ENCODE data around the gene GOLIM4. TPM values are rescaled to one million over a fixed set of nuclear protein-coding genes. Genes with fewer than 3 reads are reported as not detected.

GOLIM4 gene
- total RNA-seq, 1 experiment from 2014 or later = 24.6 TPM

GRCh38 chr3:167998253-167998652 is 97.5 kb downstream of the GOLIM4 start:
- no peak overlapping the region for H3K56ac ChIP-seq (ENCODE audit: insufficient read length, low read depth, low read length)

More at GRCh38 chr3:167998253-167998652, 97.5 kb downstream of the GOLIM4 start:
- Histone ChIP-seq H3K4me2 (ENCODE audit: insufficient read depth, insufficient read length, low read length) (no peak overlapping the region), H2BK12ac (ENCODE audit: insufficient read length, low read depth, low read length) (no peak overlapping the region), H2BK5ac (ENCODE audit: insufficient read length, low read length) (no peak overlapping the region), H2BK15ac (ENCODE audit: low read depth, low read length) (no peak overlapping the region), H3K9ac (ENCODE audit: extremely low read depth, insufficient read length, low read length) (no peak overlapping the region), H2BK120ac (ENCODE audit: low read depth, low read length, poor library complexity, severe bottlenecking) (no peak overlapping the region), H3T11ph (ENCODE audit: low read length) (no peak overlapping the region), H2AFZ (ENCODE audit: low read length) (no peak overlapping the region), H4K8ac (replicated peaks; ENCODE audit: insufficient read length, low read depth, low read length) (no peak overlapping the region), H3K23ac (ENCODE audit: insufficient read length, low read depth, low read length) (no peak overlapping the region), H4K20me1 (ENCODE audit: control insufficient read depth, insufficient read depth, insufficient read length) (no peaks in the 10 kb centered on the region), H3K27me3 (ENCODE audit: insufficient read depth, low read length) (no peaks in the 10 kb centered on the region), H3K23me2 (ENCODE audit: insufficient read length, low read depth, low read length, poor library complexity, severe bottlenecking) (no peaks in the 10 kb centered on the region), H3K79me2 (ENCODE audit: insufficient read depth, low read length) (no peaks in the 10 kb centered on the region), H4K91ac (ENCODE audit: insufficient read length, low read depth, low read length) (no peak overlapping the region), H3K9me3 (ENCODE audit: control insufficient read depth, low read depth, low read length) (no peaks in the 10 kb centered on the region), H3K14ac (ENCODE audit: insufficient read depth, low read length) (no peak overlapping the region), H2BK20ac (ENCODE audit: low read depth, low read length, poor library complexity, severe bottlenecking) (no peak overlapping the region), H3K79me1 (ENCODE audit: insufficient read depth, low read depth, low read length, poor library complexity, severe bottlenecking) (no peaks in the 10 kb centered on the region), H3K4ac (ENCODE audit: low read depth, low read length) (no peak overlapping the region), H3K27ac (ENCODE audit: insufficient read length, low read depth, low read length) (no peak overlapping the region), H3K18ac (ENCODE audit: insufficient read length, low read depth, low read length) (no peak overlapping the region), H2AK5ac (ENCODE audit: insufficient read length, low read length) (no peak overlapping the region), H3K4me1 (ENCODE audit: insufficient read depth, low read length) (no peaks in the 10 kb centered on the region), H4K5ac (ENCODE audit: insufficient read length, low read depth, low read length) (no peak overlapping the region)
- TF ChIP-seq, protein P1, sequence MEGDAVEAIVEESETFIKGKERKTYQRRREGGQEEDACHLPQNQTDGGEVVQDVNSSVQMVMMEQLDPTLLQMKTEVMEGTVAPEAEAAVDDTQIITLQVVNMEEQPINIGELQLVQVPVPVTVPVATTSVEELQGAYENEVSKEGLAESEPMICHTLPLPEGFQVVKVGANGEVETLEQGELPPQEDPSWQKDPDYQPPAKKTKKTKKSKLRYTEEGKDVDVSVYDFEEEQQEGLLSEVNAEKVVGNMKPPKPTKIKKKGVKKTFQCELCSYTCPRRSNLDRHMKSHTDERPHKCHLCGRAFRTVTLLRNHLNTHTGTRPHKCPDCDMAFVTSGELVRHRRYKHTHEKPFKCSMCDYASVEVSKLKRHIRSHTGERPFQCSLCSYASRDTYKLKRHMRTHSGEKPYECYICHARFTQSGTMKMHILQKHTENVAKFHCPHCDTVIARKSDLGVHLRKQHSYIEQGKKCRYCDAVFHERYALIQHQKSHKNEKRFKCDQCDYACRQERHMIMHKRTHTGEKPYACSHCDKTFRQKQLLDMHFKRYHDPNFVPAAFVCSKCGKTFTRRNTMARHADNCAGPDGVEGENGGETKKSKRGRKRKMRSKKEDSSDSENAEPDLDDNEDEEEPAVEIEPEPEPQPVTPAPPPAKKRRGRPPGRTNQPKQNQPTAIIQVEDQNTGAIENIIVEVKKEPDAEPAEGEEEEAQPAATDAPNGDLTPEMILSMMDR (conservative IDR thresholded peaks at IDR 0.05) = no peak
- Mint-ChIP-seq H3K9me3 (no peaks in the 10 kb centered on the region), H3K27ac (peak overlapping the region in 1 of 3 experiments; percentile 40; a peak in 1 of 7 replicates), H3K27me3 (ENCODE audit: low read depth) (no peaks in the 10 kb centered on the region), H3K4me1 (no peaks in the 10 kb centered on the region), H3K36me3 (ENCODE audit: insufficient read depth in 1 of 3, low read depth in 3 of 3) (no peaks in the 10 kb centered on the region), H3K4me3 (no peak overlapping the region)
- no peak for DNase-seq
- WGBS (ENCODE audit: extremely low coverage, insufficient read length, low lambda C conversion rate) = no CpG with 5 or more reads among the region's 5 CpGs
